Liver (tissue), 9 donors: ENCODE data around the gene IRAK4. TPM values are rescaled to one million over a fixed set of nuclear protein-coding genes. Genes with fewer than 3 reads are reported as not detected.
"Not testable (repeated sequence)": the region's sequence is repeated elsewhere in the genome, so short reads cannot be mapped to it uniquely, and the experiment has no call there.

Experiments used
- DNase-seq: peaks from one replicate; pipeline ENCODE4 v3.0.0-alpha.2; 2017; ENCODE audit warnings: low spot score
- H3K27ac ChIP-seq, 2 donors: one replicate each; pipeline ENCODE4 v1.7.0; 2013; ENCODE audit warnings: inconsistent platforms in 2 of 2, low read length in 2 of 2, control low read depth in 1 of 2, low read depth in 1 of 2, mild to moderate bottlenecking in 1 of 2
- H3K27me3 ChIP-seq, 4 donors: one replicate each; pipeline versions ENCODE4 v1.6.1 to v1.7.0; 2013; ENCODE audit warnings: low read length in 3 of 4, inconsistent platforms in 1 of 4, mild to moderate bottlenecking in 1 of 4, moderate library complexity in 1 of 4; ENCODE audit not compliant: control insufficient read depth in 4 of 4, insufficient read depth in 4 of 4
- H3K36me3 ChIP-seq, 4 donors: one replicate each; pipeline versions ENCODE4 v1.6.1 to v1.7.0; 2013; ENCODE audit warnings: low read length in 3 of 4, mild to moderate bottlenecking in 3 of 4, low read depth in 1 of 4, moderate library complexity in 1 of 4; ENCODE audit not compliant: control insufficient read depth in 4 of 4, insufficient read depth in 3 of 4
- H3K4me1 ChIP-seq, 4 donors: one replicate each; pipeline versions ENCODE4 v1.6.1 to v1.7.0; 2013; ENCODE audit warnings: low read length in 3 of 4, mild to moderate bottlenecking in 3 of 4, moderate library complexity in 1 of 4; ENCODE audit not compliant: control insufficient read depth in 4 of 4, insufficient read depth in 4 of 4
- H3K4me3 ChIP-seq, 3 donors: one replicate each; pipeline versions ENCODE4 v1.6.1 to v1.7.0; 2013; ENCODE audit warnings: low read length in 3 of 3, control low read depth in 1 of 3, low read depth in 1 of 3, mild to moderate bottlenecking in 1 of 3
- H3K9ac ChIP-seq, 2 donors: one replicate each; pipeline ENCODE4 v1.7.0; 2013; ENCODE audit warnings: low read length in 2 of 2, mild to moderate bottlenecking in 2 of 2, moderate library complexity in 2 of 2, control low read depth in 1 of 2, low read depth in 1 of 2
- H3K9me3 ChIP-seq, 4 donors: one replicate each; pipeline versions ENCODE4 v1.6.1 to v1.7.0; 2013; ENCODE audit warnings: low read length in 3 of 4; ENCODE audit not compliant: control insufficient read depth in 4 of 4
- EGR1 ChIP-seq, 2 donors: IDR thresholded peaks; 2 replicates each; pipeline ENCODE4 v1.6.1; 2016 to 2018; ENCODE audit warnings: antibody characterized with exemption in 2 of 2, low read depth in 2 of 2
- FOXA1 ChIP-seq: IDR thresholded peaks from 2 replicates; pipeline ENCODE4 v1.6.1; 2016; ENCODE audit warnings: antibody characterized with exemption
- FOXA2 ChIP-seq: IDR thresholded peaks from 2 replicates; pipeline ENCODE4 v1.6.1; 2016; ENCODE audit warnings: antibody characterized with exemption
- GABPA ChIP-seq, 2 donors: IDR thresholded peaks in 1 of 2; conservative IDR thresholded peaks in 1 of 2; 2 replicates each; pipeline ENCODE4 v1.6.1; 2016; ENCODE audit warnings: antibody characterized with exemption in 2 of 2, mild to moderate bottlenecking in 1 of 2, moderate library complexity in 1 of 2
- HNF4A ChIP-seq, 2 donors: conservative IDR thresholded peaks; 2 replicates each; pipeline ENCODE4 v1.6.1; 2016; ENCODE audit warnings: antibody characterized with exemption in 2 of 2, mild to moderate bottlenecking in 2 of 2
- HNF4G ChIP-seq: IDR thresholded peaks from 2 replicates; pipeline ENCODE4 v1.6.1; 2016; ENCODE audit warnings: antibody characterized with exemption
- JUND ChIP-seq, 2 donors: IDR thresholded peaks; 2 replicates each; pipeline ENCODE4 v1.6.1; 2016; ENCODE audit warnings: antibody characterized with exemption in 2 of 2
- NR2F2 ChIP-seq: IDR thresholded peaks from 2 replicates; pipeline ENCODE4 v1.6.1; 2016; ENCODE audit warnings: antibody characterized with exemption
- RAD21 ChIP-seq, 2 donors: IDR thresholded peaks; 2 replicates each; pipeline ENCODE4 v1.6.1; 2016; ENCODE audit warnings: antibody characterized with exemption in 2 of 2, mild to moderate bottlenecking in 2 of 2
- RXRA ChIP-seq, 2 donors: IDR thresholded peaks; 2 replicates each; pipeline ENCODE4 v1.6.1; 2017 to 2018; ENCODE audit warnings: antibody characterized with exemption in 2 of 2, mild to moderate bottlenecking in 1 of 2
- SP1 ChIP-seq: IDR thresholded peaks from 2 replicates; pipeline ENCODE4 v1.6.1; 2018; ENCODE audit warnings: antibody characterized with exemption, mild to moderate bottlenecking
- TAF1 ChIP-seq: conservative IDR thresholded peaks from 2 replicates; pipeline ENCODE4 v1.6.1; 2016; ENCODE audit warnings: antibody characterized with exemption, mild to moderate bottlenecking
- YY1 ChIP-seq: IDR thresholded peaks from 2 replicates; pipeline ENCODE4 v1.6.1; 2016; ENCODE audit warnings: antibody characterized with exemption, mild to moderate bottlenecking
- WGBS: extraction: QIAGEN DNeasy Blood & Tissue Kit; methylation state at CpG from one replicate; pipeline ENCODE4 v1.1.7; 2013; 5-methylcytosine and 5-hydroxymethylcytosine counted together
- polyA plus RNA-seq, 2 donors: library from polyadenylated mRNA; stranded (reverse) in 1 of 2; unstranded in 1 of 2; fragments of 200-250 nt in 1 of 2; fragments of >200 nt in 1 of 2; fragmentation: Nextera tagmentation in 1 of 2; extraction: Ambion mirVana in 1 of 2; gene quantifications; one replicate each; pipeline versions ENCODE4 v1.2.1 to v1.2.3, GENCODE V29; 2013 to 2015
- total RNA-seq, 2 donors: library from RNA; depleted of rRNA; stranded (reverse); fragments of >200 nt; gene quantifications; one replicate each; pipeline ENCODE4 v1.2.3, GENCODE V29; 2014
- TF ChIP-seq, protein P1 (sequence below): IDR thresholded peaks from 2 replicates; pipeline ENCODE4 v1.6.1; 2016; ENCODE audit warnings: antibody characterized with exemption
- TF ChIP-seq, protein P2 (sequence below): IDR thresholded peaks from 2 replicates; pipeline ENCODE4 v1.6.1; 2016; ENCODE audit warnings: antibody characterized with exemption, mild to moderate bottlenecking
- TF ChIP-seq, protein P3 (sequence below): IDR thresholded peaks from 2 replicates; pipeline ENCODE4 v1.6.1; 2016; ENCODE audit warnings: antibody characterized with exemption
- TF ChIP-seq, protein P4 (sequence below): fragments of 150-350 bp; IDR thresholded peaks from 2 replicates; pipeline ENCODE4 v1.5.1; 2017; ENCODE audit warnings: improper control_type of control experiment, low read depth, low read length; ENCODE audit not compliant: missing input control
- donor health status: healthy.
- donor health status: healthy.
- donor health status: healthy.
- donor health status: healthy.
- donor health status: healthy.

Gene IRAK4
- total and polyA plus RNA-seq, 4 donors, result 5.0 to 19.1 (median 7.7) TPM

DNA sequence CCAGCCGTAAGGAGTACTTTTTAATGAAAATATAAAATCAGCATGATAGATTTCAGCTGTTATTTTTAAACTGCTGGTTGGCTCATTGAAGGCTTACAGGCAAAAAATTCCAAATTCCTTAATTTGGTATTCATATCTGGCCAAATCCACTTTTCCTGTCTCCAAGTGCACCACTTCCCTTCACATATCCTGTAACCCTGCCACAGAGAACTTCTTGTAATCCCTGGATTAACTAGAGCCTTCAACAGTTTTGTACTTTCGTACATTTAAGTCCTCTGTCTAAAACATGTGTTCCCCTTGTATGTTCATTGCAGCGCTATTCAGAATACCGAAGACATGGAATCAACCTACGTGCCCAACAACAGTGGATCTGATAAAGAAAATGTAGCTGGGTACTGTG is 9.7 kb upstream of the IRAK4 start:
- no peak overlapping the region for H3K27ac ChIP-seq
- DNase-seq, result no peak
- TF ChIP-seq, protein P1, sequence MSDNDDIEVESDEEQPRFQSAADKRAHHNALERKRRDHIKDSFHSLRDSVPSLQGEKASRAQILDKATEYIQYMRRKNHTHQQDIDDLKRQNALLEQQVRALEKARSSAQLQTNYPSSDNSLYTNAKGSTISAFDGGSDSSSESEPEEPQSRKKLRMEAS, result no peak
- no peak for TF ChIP-seq YY1
- TF ChIP-seq EGR1 (IDR thresholded peaks at IDR 0.05; ENCODE audit: low read depth in 2 of 2), result no peak
- TF ChIP-seq FOXA1, result no peak
- no peaks in the 10 kb centered on the region for H3K27me3 ChIP-seq
- no peak overlapping the region for H3K4me3 ChIP-seq
- H3K9ac ChIP-seq, result no peak overlapping the region
- WGBS, result 97% methylated on average over 5 of the region's 5 CpGs
- no peaks in the 10 kb centered on the region for H3K4me1 ChIP-seq
- peaks cover 2 to 11% (median 8%) of the 10 kb centered on the region in 4 donors for H3K36me3 ChIP-seq
- no peaks in the 10 kb centered on the region for H3K9me3 ChIP-seq

DNA sequence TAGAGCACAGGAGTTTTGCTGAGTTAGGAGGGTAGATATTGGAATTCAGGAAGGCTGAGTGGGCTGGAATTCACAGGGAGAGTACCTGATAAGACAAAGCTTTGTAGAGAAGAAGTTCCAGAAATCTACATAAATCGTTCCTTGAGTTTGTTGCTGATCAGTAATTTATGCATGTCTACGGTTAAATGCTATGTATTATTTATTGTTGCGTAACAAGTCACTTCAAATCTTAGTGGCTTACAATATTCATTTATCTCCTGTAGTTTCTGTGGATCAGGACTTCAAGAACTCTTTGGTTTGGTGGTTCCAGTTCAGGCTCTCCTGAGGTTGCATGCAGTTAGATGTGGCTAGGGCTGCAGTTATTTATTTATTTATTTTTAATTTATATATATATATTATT is 7.9 kb upstream of the IRAK4 start:
- TF ChIP-seq, protein P1, result no peak
- no peak for TF ChIP-seq EGR1 (IDR thresholded peaks at IDR 0.05; ENCODE audit: low read depth in 2 of 2)
- no peak for TF ChIP-seq RAD21 (IDR thresholded peaks at IDR 0.05)
- TF ChIP-seq YY1, result no peak
- TF ChIP-seq, protein P2, sequence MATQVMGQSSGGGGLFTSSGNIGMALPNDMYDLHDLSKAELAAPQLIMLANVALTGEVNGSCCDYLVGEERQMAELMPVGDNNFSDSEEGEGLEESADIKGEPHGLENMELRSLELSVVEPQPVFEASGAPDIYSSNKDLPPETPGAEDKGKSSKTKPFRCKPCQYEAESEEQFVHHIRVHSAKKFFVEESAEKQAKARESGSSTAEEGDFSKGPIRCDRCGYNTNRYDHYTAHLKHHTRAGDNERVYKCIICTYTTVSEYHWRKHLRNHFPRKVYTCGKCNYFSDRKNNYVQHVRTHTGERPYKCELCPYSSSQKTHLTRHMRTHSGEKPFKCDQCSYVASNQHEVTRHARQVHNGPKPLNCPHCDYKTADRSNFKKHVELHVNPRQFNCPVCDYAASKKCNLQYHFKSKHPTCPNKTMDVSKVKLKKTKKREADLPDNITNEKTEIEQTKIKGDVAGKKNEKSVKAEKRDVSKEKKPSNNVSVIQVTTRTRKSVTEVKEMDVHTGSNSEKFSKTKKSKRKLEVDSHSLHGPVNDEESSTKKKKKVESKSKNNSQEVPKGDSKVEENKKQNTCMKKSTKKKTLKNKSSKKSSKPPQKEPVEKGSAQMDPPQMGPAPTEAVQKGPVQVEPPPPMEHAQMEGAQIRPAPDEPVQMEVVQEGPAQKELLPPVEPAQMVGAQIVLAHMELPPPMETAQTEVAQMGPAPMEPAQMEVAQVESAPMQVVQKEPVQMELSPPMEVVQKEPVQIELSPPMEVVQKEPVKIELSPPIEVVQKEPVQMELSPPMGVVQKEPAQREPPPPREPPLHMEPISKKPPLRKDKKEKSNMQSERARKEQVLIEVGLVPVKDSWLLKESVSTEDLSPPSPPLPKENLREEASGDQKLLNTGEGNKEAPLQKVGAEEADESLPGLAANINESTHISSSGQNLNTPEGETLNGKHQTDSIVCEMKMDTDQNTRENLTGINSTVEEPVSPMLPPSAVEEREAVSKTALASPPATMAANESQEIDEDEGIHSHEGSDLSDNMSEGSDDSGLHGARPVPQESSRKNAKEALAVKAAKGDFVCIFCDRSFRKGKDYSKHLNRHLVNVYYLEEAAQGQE, result no peak
- TF ChIP-seq FOXA1, result no peak
- no peak for TF ChIP-seq NR2F2
- TF ChIP-seq SP1, result no peak
- TF ChIP-seq, protein P3, sequence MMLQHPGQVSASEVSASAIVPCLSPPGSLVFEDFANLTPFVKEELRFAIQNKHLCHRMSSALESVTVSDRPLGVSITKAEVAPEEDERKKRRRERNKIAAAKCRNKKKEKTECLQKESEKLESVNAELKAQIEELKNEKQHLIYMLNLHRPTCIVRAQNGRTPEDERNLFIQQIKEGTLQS, result no peak
- TF ChIP-seq, protein P4, sequence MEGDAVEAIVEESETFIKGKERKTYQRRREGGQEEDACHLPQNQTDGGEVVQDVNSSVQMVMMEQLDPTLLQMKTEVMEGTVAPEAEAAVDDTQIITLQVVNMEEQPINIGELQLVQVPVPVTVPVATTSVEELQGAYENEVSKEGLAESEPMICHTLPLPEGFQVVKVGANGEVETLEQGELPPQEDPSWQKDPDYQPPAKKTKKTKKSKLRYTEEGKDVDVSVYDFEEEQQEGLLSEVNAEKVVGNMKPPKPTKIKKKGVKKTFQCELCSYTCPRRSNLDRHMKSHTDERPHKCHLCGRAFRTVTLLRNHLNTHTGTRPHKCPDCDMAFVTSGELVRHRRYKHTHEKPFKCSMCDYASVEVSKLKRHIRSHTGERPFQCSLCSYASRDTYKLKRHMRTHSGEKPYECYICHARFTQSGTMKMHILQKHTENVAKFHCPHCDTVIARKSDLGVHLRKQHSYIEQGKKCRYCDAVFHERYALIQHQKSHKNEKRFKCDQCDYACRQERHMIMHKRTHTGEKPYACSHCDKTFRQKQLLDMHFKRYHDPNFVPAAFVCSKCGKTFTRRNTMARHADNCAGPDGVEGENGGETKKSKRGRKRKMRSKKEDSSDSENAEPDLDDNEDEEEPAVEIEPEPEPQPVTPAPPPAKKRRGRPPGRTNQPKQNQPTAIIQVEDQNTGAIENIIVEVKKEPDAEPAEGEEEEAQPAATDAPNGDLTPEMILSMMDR, result no peak
- no peak for TF ChIP-seq TAF1
- TF ChIP-seq RXRA (IDR thresholded peaks at IDR 0.05), result no peak
- no peak for TF ChIP-seq HNF4A (conservative IDR thresholded peaks at IDR 0.05)
- no peak for TF ChIP-seq JUND (IDR thresholded peaks at IDR 0.05)
- TF ChIP-seq FOXA2, result no peak
- no peak for TF ChIP-seq HNF4G
- TF ChIP-seq GABPA (IDR thresholded peaks at IDR 0.05 in 1 of 2, conservative IDR thresholded peaks at IDR 0.05 in 1 of 2), result no peak
- no peaks in the 10 kb centered on the region for H3K9me3 ChIP-seq
- H3K9ac ChIP-seq, result no peak overlapping the region
- no peak overlapping the region for H3K27ac ChIP-seq
- H3K4me3 ChIP-seq, result no peak overlapping the region
- no peak for DNase-seq
- H3K36me3 ChIP-seq, result peaks cover 0 to 3% (median 0%) of the 10 kb centered on the region in 4 donors
- no peaks in the 10 kb centered on the region for H3K4me1 ChIP-seq
- 92% methylated on average over 3 of the region's 3 CpGs for WGBS
- no peaks in the 10 kb centered on the region for H3K27me3 ChIP-seq

DNA sequence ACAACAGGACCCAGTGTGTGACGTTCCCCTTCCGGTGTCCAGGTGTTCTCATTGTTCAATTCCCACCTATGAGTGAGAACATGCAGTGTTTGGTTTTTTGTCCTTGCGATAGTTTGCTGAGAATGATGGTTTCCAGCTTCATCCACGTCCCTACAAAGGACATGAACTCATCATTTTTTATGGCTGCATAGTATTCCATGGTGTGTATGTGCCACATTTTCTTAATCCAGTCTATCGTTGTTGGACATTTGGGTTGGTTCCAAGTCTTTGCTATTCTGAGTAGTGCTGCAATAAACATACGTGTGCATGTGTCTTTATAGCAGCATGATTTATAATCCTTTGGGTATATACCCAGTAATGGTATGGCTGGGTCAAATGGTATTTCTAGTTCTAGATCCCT is 7.4 kb upstream of the IRAK4 start:
- not testable (repeated sequence) for H3K9ac ChIP-seq, H3K27me3 ChIP-seq, H3K9me3 ChIP-seq, DNase-seq, H3K27ac ChIP-seq, H3K4me1 ChIP-seq, H3K36me3 ChIP-seq, H3K4me3 ChIP-seq
- WGBS, result 99% methylated on average over 5 of the region's 6 CpGs
